Chondrocyte (in vitro differentiated cells): Measurements from ENCODE around the gene TTBK2. TPM values are rescaled to one million over a fixed set of nuclear protein-coding genes. Genes with fewer than 3 reads are reported as not detected.

Source experiments
- DNase-seq: peaks from one replicate; pipeline ENCODE4 v3.0.0; 2021; ENCODE audit warnings: mixed read lengths, low spot score
- H3K27ac Mint-ChIP-seq: one replicate; pipeline ENCODE4 v1.8.0; 2021; ENCODE audit warnings: mild to moderate bottlenecking, moderate library complexity, mixed read lengths; ENCODE audit not compliant: unreplicated experiment
- H3K27me3 Mint-ChIP-seq: 2 replicates; pipeline ENCODE4 v1.8.0; 2021; ENCODE audit warnings: low read depth, mixed read lengths
- H3K36me3 Mint-ChIP-seq: 2 replicates; pipeline ENCODE4 v1.8.0; 2021; ENCODE audit warnings: low read depth, mixed read lengths
- H3K4me1 Mint-ChIP-seq: 2 replicates; pipeline ENCODE4 v1.8.0; 2021; ENCODE audit warnings: low read depth, mild to moderate bottlenecking, mixed read lengths
- H3K4me3 Mint-ChIP-seq: one replicate; pipeline ENCODE4 v1.8.0; 2021; ENCODE audit warnings: mild to moderate bottlenecking, moderate library complexity, mixed read lengths; ENCODE audit not compliant: unreplicated experiment
- H3K9me3 Mint-ChIP-seq: 2 replicates; pipeline ENCODE4 v1.8.0; 2021; ENCODE audit warnings: low read depth, mixed read lengths
- CTCF ChIP-seq: fragments of 200-600 bp; sonication (generic); IDR thresholded peaks from 2 replicates; pipeline ENCODE4 v1.5.0; 2021; ENCODE audit warnings: antibody characterized with exemption, mild to moderate bottlenecking, moderate library complexity
- total RNA-seq: library from RNA; stranded (reverse); gene quantifications from 3 replicates; pipeline ENCODE4 v1.2.1, GENCODE V29; 2021

Gene TTBK2
- total RNA-seq, 1 donor from 2014 or later = 19.7 TPM

- Mint-ChIP-seq H3K27ac (no peak overlapping the region), H3K36me3 (peaks cover 12% of the 10 kb centered on the region), H3K4me1 (peaks cover 19% of the 10 kb centered on the region), H3K27me3 (no peaks in the 10 kb centered on the region), H3K4me3 (no peak overlapping the region), H3K9me3 (no peaks in the 10 kb centered on the region)
- no peak for DNase-seq
- TF ChIP-seq CTCF = no peak
Measured at GRCh38 chr15:42742149-42742548, 178.4 kb downstream of the TTBK2 start.

- peak; percentile 26 for TF ChIP-seq CTCF
- Mint-ChIP-seq H3K4me3 (no peak overlapping the region), H3K36me3 (peaks cover 12% of the 10 kb centered on the region), H3K4me1 (peaks cover 19% of the 10 kb centered on the region), H3K9me3 (no peaks in the 10 kb centered on the region), H3K27me3 (no peaks in the 10 kb centered on the region), H3K27ac (peak overlapping the region; percentile 34)
- no peak for DNase-seq
Measured at GRCh38 chr15:42741710-42742109, 178.9 kb downstream of the TTBK2 start.

GRCh38 chr15:42737529-42738328, 182.8 kb downstream of the TTBK2 start:
- Mint-ChIP-seq H3K9me3 (no peaks in the 10 kb centered on the region), H3K36me3 (peaks cover 6% of the 10 kb centered on the region), H3K4me1 (peaks cover 33% of the 10 kb centered on the region), H3K27ac (peak overlapping the region; percentile 87), H3K27me3 (no peaks in the 10 kb centered on the region), H3K4me3 (peak overlapping the region; percentile 72)
- DNase-seq = no peak
- peak; percentile 49 for TF ChIP-seq CTCF

GRCh38 chr15:42736793-42737528, 183.6 kb downstream of the TTBK2 start, which contains the start of gene CDAN1:
Gene CDAN1 (minus strand): TSS chr15:42737128. CDS start chr15:42737102, 26 bp downstream.
- peaks cover 8% of the 10 kb centered on the region for H3K36me3 Mint-ChIP-seq
- no peak for DNase-seq
- peak within 1 kb of the TSS; percentile 81 for H3K4me3 Mint-ChIP-seq
- peak; percentile 31 for TF ChIP-seq CTCF
- peak within 1 kb of the TSS; percentile 87 for H3K27ac Mint-ChIP-seq
- H3K9me3 Mint-ChIP-seq = no peaks in the 10 kb centered on the region
- H3K27me3 Mint-ChIP-seq = no peaks in the 10 kb centered on the region
- H3K4me1 Mint-ChIP-seq = peaks cover 25% of the 10 kb centered on the region

GRCh38 chr15:42736178-42736792, 184.3 kb downstream of the TTBK2 start:
- H3K27ac Mint-ChIP-seq = peak overlapping the region; percentile 71
- peaks cover 11% of the 10 kb centered on the region for H3K36me3 Mint-ChIP-seq

More at GRCh38 chr15:42736178-42736792, 184.3 kb downstream of the TTBK2 start:
- Mint-ChIP-seq H3K27me3 (no peaks in the 10 kb centered on the region), H3K4me1 (peaks cover 21% of the 10 kb centered on the region), H3K9me3 (no peaks in the 10 kb centered on the region), H3K4me3 (peak overlapping the region; percentile 81)
- no peak for TF ChIP-seq CTCF
- DNase-seq = no peak
